NCI-H82 treated with DMSO at 0.1 percent for 48 hours (cell line): Measurements from ENCODE around the gene PPP3R1.

ENCODE experiments used
- DNase-seq: peaks from one replicate; lab custom pipeline; 2025; ENCODE audit not compliant: unreplicated experiment; lab: John Stamatoyannopoulos, UW

PPP3R1 gene

GRCh38 chr2:68236103-68236734 lies 16.1 kb downstream of the PPP3R1 start:
- DNase-seq, result no peak

- no peak for DNase-seq
Measured at GRCh38 chr2:68235090-68235489, 17.2 kb downstream of the PPP3R1 start.

GRCh38 chr2:68234405-68234804 lies 17.9 kb downstream of the PPP3R1 start:
- DNase-seq, result no peak

- no peak for DNase-seq
Measured at GRCh38 chr2:68231061-68231372, 21.3 kb downstream of the PPP3R1 start.

GRCh38 chr2:68230241-68231060 lies 21.9 kb downstream of the PPP3R1 start:
- no peak for DNase-seq

GRCh38 chr2:68226794-68227193 lies 25.5 kb downstream of the PPP3R1 start:
- DNase-seq, result no peak

- peak; percentile 89 for DNase-seq
Measured at GRCh38 chr2:68225119-68225632, 27.2 kb downstream of the PPP3R1 start.

- no peak for DNase-seq
Measured at GRCh38 chr2:68223419-68223818, 28.9 kb downstream of the PPP3R1 start.

GRCh38 chr2:68222287-68222686 lies 30.0 kb downstream of the PPP3R1 start:
- DNase-seq, result peak; percentile 95

- DNase-seq, result no peak
Measured at GRCh38 chr2:68218343-68218901, 33.9 kb downstream of the PPP3R1 start.

GRCh38 chr2:68217729-68218128 lies 34.6 kb downstream of the PPP3R1 start:
- DNase-seq, result no peak

- no peak for DNase-seq
Measured at GRCh38 chr2:68216454-68217310, 35.6 kb downstream of the PPP3R1 start.

GRCh38 chr2:68214381-68214780 lies 38.0 kb downstream of the PPP3R1 start:
- DNase-seq, result no peak

GRCh38 chr2:68206793-68207192 lies 45.5 kb downstream of the PPP3R1 start:
- no peak for DNase-seq

- no peak for DNase-seq
Measured at GRCh38 chr2:68203587-68203986, 48.7 kb downstream of the PPP3R1 start.

- DNase-seq, result no peak
Measured at GRCh38 chr2:68200157-68200787, 52.1 kb downstream of the PPP3R1 start.

- DNase-seq, result no peak
Measured at GRCh38 chr2:68196120-68196716, 56.1 kb downstream of the PPP3R1 start.

GRCh38 chr2:68195096-68195495 lies 57.2 kb downstream of the PPP3R1 start:
- DNase-seq, result no peak

- no peak for DNase-seq
Measured at GRCh38 chr2:68193787-68194372, 58.5 kb downstream of the PPP3R1 start.

GRCh38 chr2:68193144-68193543 lies 59.2 kb downstream of the PPP3R1 start:
- DNase-seq, result no peak
